H1 (cell line): ENCODE data around the gene GNG14. TPM values are rescaled to one million over a fixed set of nuclear protein-coding genes. Genes with fewer than 3 reads are reported as not detected.

Experiments used
- CTCF ChIA-PET: fragments of 300-600 bp; sonication (Branson Sonifier 250); formaldehyde crosslinking; loops from one replicate; lab custom pipeline; 2021; ENCODE audit not compliant: partially characterized antibody; lab: Charles Lee
- POLR2A ChIA-PET: fragments of 300-600 bp; sonication (Branson Sonifier 250); formaldehyde crosslinking; loops from one replicate; lab custom pipeline; 2021; ENCODE audit warnings: inconsistent platforms; ENCODE audit not compliant: partially characterized antibody; lab: Charles Lee
- DNase-seq, 2 experiments: peaks; one replicate each; pipeline versions ENCODE4 v3.0.0 to v3.0.0-alpha.2; 2010 to 2022; ENCODE audit warnings: low spot score in 2 of 2, low read depth in 1 of 2, mixed read lengths in 1 of 2
- FAIRE-seq: peaks from 2 replicates; lab custom pipeline; 2011; peaks lifted over from hg19 to GRCh38; lab: Jason Lieb, UNC
- H2AFZ ChIP-seq: 2 replicates; pipeline ENCODE4 v1.8.1; 2012; ENCODE audit warnings: low read length, inconsistent platforms
- H2AK5ac ChIP-seq: 2 replicates; pipeline ENCODE4 v1.6.1; 2013; ENCODE audit warnings: low read depth, low read length
- H2BK120ac ChIP-seq: replicated peaks from 2 replicates; pipeline ENCODE3; 2013; ENCODE audit warnings: low read depth, low read length, inconsistent platforms
- H2BK12ac ChIP-seq: 2 replicates; pipeline ENCODE4 v1.6.1; 2013; ENCODE audit warnings: low read depth, low read length
- H2BK15ac ChIP-seq: 2 replicates; pipeline ENCODE4 v1.6.1; 2013; ENCODE audit warnings: low read length
- H2BK20ac ChIP-seq: 2 replicates; pipeline ENCODE4 v1.6.1; 2013; ENCODE audit warnings: low read length
- H2BK5ac ChIP-seq: 2 replicates; pipeline ENCODE4 v1.6.1; 2013; ENCODE audit warnings: low read depth, low read length
- H3K14ac ChIP-seq: 2 replicates; pipeline ENCODE4 v1.6.1; 2013; ENCODE audit warnings: inconsistent platforms; ENCODE audit not compliant: insufficient read length
- H3K18ac ChIP-seq: 2 replicates; pipeline ENCODE4 v1.6.1; 2013; ENCODE audit warnings: low read length; ENCODE audit errors: extremely low read depth
- H3K23ac ChIP-seq: 2 replicates; pipeline ENCODE4 v1.6.1; 2013; ENCODE audit warnings: inconsistent platforms; ENCODE audit not compliant: insufficient read length
- H3K23me2 ChIP-seq: 2 replicates; pipeline ENCODE4 v1.6.1; 2013; ENCODE audit warnings: low read depth, low read length
- H3K27ac ChIP-seq: 2 replicates; pipeline ENCODE4 v1.6.1; 2011; ENCODE audit warnings: low read depth, low read length, inconsistent platforms
- H3K27me3 ChIP-seq, 4 experiments: replicated peaks in 1 of 4; 1 replicate in 1 of 4; 2 replicates in 3 of 4; pipeline versions ENCODE4 v1.6.1 to v1.8.1; 2011 to 2013; ENCODE audit warnings: low read length in 3 of 4, mild to moderate bottlenecking in 3 of 4, inconsistent platforms in 2 of 4, mixed read lengths in 2 of 4, moderate library complexity in 1 of 4; ENCODE audit not compliant: control insufficient read depth in 3 of 4, insufficient read depth in 3 of 4; ENCODE audit errors: extremely low read depth in 1 of 4
- H3K36me3 ChIP-seq, 4 experiments: 2 replicates each; pipeline versions ENCODE4 v1.6.1 to v1.8.1; 2011 to 2013; ENCODE audit warnings: mild to moderate bottlenecking in 4 of 4, low read length in 3 of 4, moderate library complexity in 2 of 4, control low read depth in 1 of 4, inconsistent platforms in 1 of 4; ENCODE audit not compliant: insufficient read depth in 4 of 4, control insufficient read depth in 2 of 4
- H3K4ac ChIP-seq: replicated peaks from 2 replicates; pipeline ENCODE3; 2013; ENCODE audit warnings: low read length, low read depth, mixed read lengths, inconsistent platforms; ENCODE audit not compliant: insufficient read length
- H3K4me1 ChIP-seq, 4 experiments: replicated peaks in 1 of 4; 1 replicate in 1 of 4; 2 replicates in 3 of 4; pipeline versions ENCODE4 v1.6.1 to v1.8.1; 2011 to 2013; ENCODE audit warnings: low read length in 3 of 4, inconsistent platforms in 2 of 4, mixed read lengths in 1 of 4; ENCODE audit not compliant: insufficient read depth in 4 of 4, control insufficient read depth in 3 of 4
- H3K4me2 ChIP-seq, 2 experiments: 2 replicates each; pipeline versions ENCODE4 v1.6.1 to v1.8.1; 2011 to 2013; ENCODE audit warnings: low read depth in 2 of 2, low read length in 2 of 2, control low read depth in 1 of 2, inconsistent platforms in 1 of 2, mild to moderate bottlenecking in 1 of 2; ENCODE audit not compliant: insufficient read depth in 1 of 2
- H3K4me3 ChIP-seq, 4 experiments: fragments of 200-600, 300-600 bp in 1 of 4; sonication (generic), shearing (Covaris generic), sonication (Bioruptor Twin) in 1 of 4; 2 replicates each; pipeline versions ENCODE4 v1.5.1 to v1.8.1; 2011 to 2016; ENCODE audit warnings: low read length in 4 of 4, low read depth in 3 of 4, control low read depth in 2 of 4, inconsistent platforms in 2 of 4, mild to moderate bottlenecking in 2 of 4, mixed read lengths in 1 of 4, moderate library complexity in 1 of 4; ENCODE audit not compliant: insufficient read depth in 2 of 4; ENCODE audit errors: extremely low read depth in 1 of 4
- H3K56ac ChIP-seq: replicated peaks from 2 replicates; pipeline ENCODE3; 2013; ENCODE audit warnings: low read depth, mild to moderate bottlenecking, mixed read lengths, low read length, inconsistent platforms; ENCODE audit not compliant: insufficient read length
- H3K79me1 ChIP-seq: 2 replicates; pipeline ENCODE4 v1.6.1; 2013; ENCODE audit warnings: low read depth, low read length, control low read depth
- H3K79me2 ChIP-seq, 2 experiments: 2 replicates each; pipeline versions ENCODE4 v1.6.1 to v1.8.1; 2012 to 2013; ENCODE audit warnings: low read length in 2 of 2, mild to moderate bottlenecking in 2 of 2, inconsistent platforms in 1 of 2; ENCODE audit not compliant: insufficient read depth in 2 of 2, control insufficient read depth in 1 of 2
- H3K9ac ChIP-seq, 4 experiments: replicated peaks in 1 of 4; 1 replicate in 1 of 4; 2 replicates in 3 of 4; pipeline versions ENCODE4 v1.6.1 to v1.8.1; 2011 to 2013; ENCODE audit warnings: low read depth in 3 of 4, low read length in 3 of 4, control low read depth in 2 of 4, mild to moderate bottlenecking in 2 of 4, moderate library complexity in 2 of 4, inconsistent platforms in 1 of 4; ENCODE audit errors: extremely low read depth in 1 of 4
- H3K9me3 ChIP-seq, 2 experiments: 2 replicates each; pipeline versions ENCODE4 v1.6.1 to v1.8.1; 2012 to 2013; ENCODE audit warnings: mild to moderate bottlenecking in 2 of 2, moderate library complexity in 2 of 2, control low read depth in 1 of 2, inconsistent platforms in 1 of 2, low read depth in 1 of 2, low read length in 1 of 2, mixed read lengths in 1 of 2; ENCODE audit not compliant: insufficient read depth in 2 of 2
- H4K20me1 ChIP-seq, 2 experiments: replicated peaks in 1 of 2; 2 replicates each; pipeline versions ENCODE3 to v1.8.1; 2011 to 2013; ENCODE audit warnings: inconsistent platforms in 2 of 2, low read length in 2 of 2, mild to moderate bottlenecking in 1 of 2; ENCODE audit not compliant: insufficient read depth in 2 of 2, control insufficient read depth in 1 of 2
- H4K5ac ChIP-seq: 2 replicates; pipeline ENCODE4 v1.6.1; 2013; ENCODE audit warnings: low read length, low read depth, mixed read lengths, inconsistent platforms; ENCODE audit not compliant: insufficient read length
- H4K8ac ChIP-seq: 2 replicates; pipeline ENCODE4 v1.8.0; 2013; ENCODE audit warnings: mild to moderate bottlenecking, moderate library complexity, low read length, inconsistent platforms; ENCODE audit not compliant: insufficient read depth; ENCODE audit errors: extremely low read depth
- H4K91ac ChIP-seq: replicated peaks from 2 replicates; pipeline ENCODE3; 2013; ENCODE audit warnings: low read length, mixed read lengths, inconsistent platforms; ENCODE audit not compliant: insufficient read length
- JUND ChIP-seq: IDR thresholded peaks from 2 replicates; pipeline ENCODE4 v1.6.1; 2011; ENCODE audit warnings: mild to moderate bottlenecking, improper control_type of control experiment, low read length
- MAX ChIP-seq: IDR thresholded peaks from 2 replicates; pipeline ENCODE4 v1.6.1; 2012; ENCODE audit warnings: inconsistent platforms
- WGBS, 2 experiments: shearing (Covaris generic) in 1 of 2; methylation state at CpG; one replicate each; pipeline versions ENCODE4 v1.1.6 to v1.1.7; 2013 to 2015; ENCODE audit warnings: low lambda C conversion rate in 2 of 2, mixed read lengths in 2 of 2, inconsistent platforms in 1 of 2, low coverage in 1 of 2, missing lambda C conversion rate in 1 of 2; ENCODE audit not compliant: insufficient replicate concordance in 2 of 2, insufficient coverage in 1 of 2, insufficient read length in 1 of 2; ENCODE audit errors: extremely low coverage in 1 of 2, missing lambda C conversion rate in 1 of 2; 5-methylcytosine and 5-hydroxymethylcytosine counted together
- polyA plus RNA-seq, 7 experiments: library from polyadenylated mRNA; depleted of rRNA in 3 of 7; stranded (reverse) in 5 of 7; unstranded in 2 of 7; fragments of >200 nt in 5 of 7; fragments of 200-250 nt in 2 of 7; gene quantifications; 1 replicate in 5 of 7; 2 replicates in 1 of 7; 4 replicates in 1 of 7; pipeline versions ENCODE4 v1.2.1 to v1.2.3, GENCODE V29; 2011 to 2013; ENCODE audit warnings: missing spikeins in 2 of 7, mixed read lengths in 2 of 7
- total RNA-seq: library from RNA; stranded (reverse); fragmentation: NEBNext Ultra II Directional; extraction: Animal tissue kit (Norgen Biotek cat#: 25700); gene quantifications from 2 replicates; pipeline ENCODE4 v1.2.1, GENCODE V29; 2021

Gene GNG14
- total and polyA plus RNA-seq, 2 of the 8 experiments (the other 6 are each of a cell fraction or from before 2014, with no cell fraction given) = not detected

- Histone ChIP-seq H3K36me3 (peaks cover under 1 to 12% (median 8%) of the 10 kb centered on the region in 4 experiments; a peak in 7 of 8 replicates), H3K23ac (no peak overlapping the region), H3K4ac (no peak overlapping the region), H4K20me1 (peaks cover 3 to 16% of the 10 kb centered on the region in 2 experiments), H2AK5ac (no peak overlapping the region), H3K9ac (peak overlapping the region; percentile 81 to 94 (median 86)), H4K91ac (no peak overlapping the region), H2BK20ac (no peak overlapping the region), H2BK15ac (no peak overlapping the region), H3K79me2 (peaks cover 0 to 22% of the 10 kb centered on the region in 2 experiments; a peak in 1 of 4 replicates), H2BK5ac (0 out of 2 replicates have a peak overlapping the region, but pooled peaks have one; percentile 62), H4K8ac (peak overlapping the region; percentile 83; the same call in 1 of the 2 replicates), H3K4me3 (peak overlapping the region; percentile 78 to 95 (median 85)), H2BK120ac (no peak overlapping the region), H3K18ac (no peak overlapping the region), H3K79me1 (peaks cover 4% of the 10 kb centered on the region; the same call in 1 of the 2 replicates), H3K4me2 (peak overlapping the region; percentile 86 to 95), H3K27me3 (no peaks in the 10 kb centered on the region; a peak in 1 of 7 replicates), H3K23me2 (peaks cover 24% of the 10 kb centered on the region), H2AFZ (peak overlapping the region; percentile 98; the same call in 1 of the 2 replicates), H3K14ac (no peak overlapping the region), H3K9me3 (no peaks in the 10 kb centered on the region), H3K4me1 (peaks cover 3 to 22% (median 7%) of the 10 kb centered on the region in 4 experiments), H4K5ac (peak overlapping the region; percentile 20), H3K56ac (no peak overlapping the region), H2BK12ac (no peak overlapping the region), H3K27ac (peak overlapping the region; percentile 99; the same call in 1 of the 2 replicates)
- DNase-seq (peak in 1 of 2 experiments; percentile 70), FAIRE-seq (no peak)
- WGBS, 2 experiments = 4% methylated on average over 23 of the region's 24 CpGs; no CpG with 5 or more reads in 1 of the 2 experiments
- TF ChIP-seq JUND (no peak), MAX (peak; percentile 7; the same call in 1 of the 2 replicates)
- ChIA-PET CTCF (interaction anchor here (1.2 to 1.4 kb wide), 2 partner anchors 12 to 123 kb away, joined by 3 to 5 read pairs; no protein-coding TSS in a partner anchor), POLR2A (interaction anchor here (0.6 to 5.3 kb wide), 16 partner anchors 9 to 184 kb away, joined by 3 to 23 read pairs (median 4); partner anchors contain the start of genes DHPS, GET3, TNPO2 and TRIR)
Observed at GRCh38 chr19:12668932-12669269, 18.9 kb upstream of the GNG14 start.
